Naive thymus-derived CD8-positive, alpha-beta T cell (primary cell): ENCODE data around the gene SFT2D1. TPM values are rescaled to one million over a fixed set of nuclear protein-coding genes. Genes with fewer than 3 reads are reported as not detected.

Experiments
- ATAC-seq, 2 donors: fragments of 150-1000 bp; cut with Tn5 transposase in 1 of 2; sonication (Bioruptor Pico), chemical (Tn5 transposase) in 1 of 2; 1 replicate in 1 of 2; 2 replicates in 1 of 2; pipeline ENCODE4 v1.10.0; 2021; ENCODE audit warnings: mild to moderate bottlenecking in 2 of 2, moderate library complexity in 2 of 2
- POLR2A ChIA-PET: fragments of 350-600 bp; sonication (Branson Sonifier 250); formaldehyde crosslinking; loops from one replicate; lab custom pipeline; 2021; ENCODE audit warnings: antibody characterized with exemption; lab: Charles Lee
- DNase-seq, 10 donors: peaks; one replicate each; pipeline versions ENCODE4 v3.0.0 to v3.0.0-alpha.2; 2020 to 2022
- H3K27ac Mint-ChIP-seq, 10 donors: one replicate each; pipeline ENCODE4 v1.8.0; 2020 to 2022; ENCODE audit warnings: mild to moderate bottlenecking in 10 of 10, mixed read lengths in 10 of 10, moderate library complexity in 4 of 10, inconsistent platforms in 1 of 10
- H3K27me3 Mint-ChIP-seq, 5 donors: one replicate each; pipeline ENCODE4 v1.8.0; 2021 to 2022; ENCODE audit warnings: mixed read lengths in 5 of 5
- H3K36me3 Mint-ChIP-seq, 3 donors: one replicate each; pipeline ENCODE4 v1.8.0; 2020 to 2022; ENCODE audit warnings: mixed read lengths in 3 of 3, mild to moderate bottlenecking in 2 of 3, inconsistent platforms in 1 of 3
- H3K4me1 Mint-ChIP-seq, 4 donors: one replicate each; pipeline ENCODE4 v1.8.0; 2021 to 2022; ENCODE audit warnings: mixed read lengths in 4 of 4
- H3K4me3 Mint-ChIP-seq, 10 donors: one replicate each; pipeline ENCODE4 v1.8.0; 2020 to 2022; ENCODE audit warnings: mild to moderate bottlenecking in 10 of 10, mixed read lengths in 10 of 10, moderate library complexity in 6 of 10, inconsistent platforms in 1 of 10
- H3K9me3 Mint-ChIP-seq, 9 donors: one replicate each; pipeline ENCODE4 v1.8.0; 2020 to 2022; ENCODE audit warnings: mixed read lengths in 9 of 9, mild to moderate bottlenecking in 3 of 9, inconsistent platforms in 1 of 9, moderate library complexity in 1 of 9
- polyA plus RNA-seq, 3 donors: library from polyadenylated mRNA; unstranded; fragments of 300-500 nt; fragmentation: Illumina TruSeq; gene quantifications; one replicate each; pipeline ENCODE4 v1.2.3, GENCODE V29; 2021
- total RNA-seq, 8 experiments: library from RNA in 2 of 8; stranded (reverse) in 2 of 8; gene quantifications; one replicate each; pipeline ENCODE4 v1.2.3 and lab custom pipeline; 2021 to 2026

SFT2D1 gene
- total and polyA plus RNA-seq, 5 experiments from 2014 or later: 28.5 to 58.1 (median 44.2) TPM

GRCh38 chr6:166344240-166344639 is 1.9 kb upstream of the SFT2D1 start:
- H3K4me3 Mint-ChIP-seq: no peak overlapping the region
- H3K9me3 Mint-ChIP-seq: peaks cover 0 to 12% (median 2%) of the 10 kb centered on the region in 9 donors
- H3K36me3 Mint-ChIP-seq: peaks cover 0 to 10% (median 0%) of the 10 kb centered on the region in 3 donors
- ATAC-seq: no peak
- H3K4me1 Mint-ChIP-seq: peaks cover 3 to 17% (median 7%) of the 10 kb centered on the region in 4 donors
- POLR2A ChIA-PET: no interaction called here
- no peak overlapping the region for H3K27ac Mint-ChIP-seq
- DNase-seq: no peak
- no peaks in the 10 kb centered on the region for H3K27me3 Mint-ChIP-seq

- Mint-ChIP-seq H3K9me3 (peaks cover 0 to 4% (median 0%) of the 10 kb centered on the region in 9 donors), H3K36me3 (peaks cover 0 to 5% (median 3%) of the 10 kb centered on the region in 3 donors), H3K4me3 (peak overlapping the region; percentile 80 to 97 (median 92)), H3K4me1 (peaks cover 3 to 17% (median 9%) of the 10 kb centered on the region in 4 donors), H3K27me3 (no peaks in the 10 kb centered on the region), H3K27ac (peak overlapping the region in 9 of 10 donors; percentile 13 to 97 (median 61))
- DNase-seq (no peak), ATAC-seq (no peak)
- POLR2A ChIA-PET: interaction anchor here (1.0 to 2.0 kb wide), 2 partner anchors 38 to 145 kb away, joined by 4 to 5 read pairs; no protein-coding TSS in a partner anchor
Measured at GRCh38 chr6:166343150-166343487, 774 bp upstream of the SFT2D1 start.

DNA sequence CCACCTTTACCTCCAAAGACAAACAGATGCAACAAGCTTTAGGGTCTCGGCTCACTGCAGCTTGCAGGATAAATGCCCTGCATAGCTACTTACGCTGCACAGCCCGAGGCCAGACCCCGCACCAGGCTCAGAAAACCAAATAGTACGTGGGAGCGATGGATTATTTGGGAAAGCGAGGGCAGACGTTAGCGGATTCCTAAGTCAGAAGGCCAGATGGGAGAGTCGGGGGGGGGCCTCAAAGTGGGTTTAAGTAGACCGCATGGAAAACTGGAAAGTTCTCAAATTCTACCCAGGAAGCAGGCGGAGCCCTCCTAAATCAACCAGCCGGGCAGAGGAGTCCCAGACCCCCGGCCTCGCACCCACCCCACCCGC is 382 bp downstream of the SFT2D1 start:
- Mint-ChIP-seq H3K4me1 (peaks cover 3 to 17% (median 14%) of the 10 kb centered on the region in 4 donors), H3K27me3 (no peaks in the 10 kb centered on the region), H3K27ac (peak overlapping the region; percentile 67 to 97 (median 91)), H3K9me3 (no peaks in the 10 kb centered on the region), H3K4me3 (peak overlapping the region; percentile 80 to 97 (median 92)), H3K36me3 (peaks cover 0 to 17% (median 6%) of the 10 kb centered on the region in 3 donors)
- DNase-seq (peak in 1 of 10 donors; percentile 35), ATAC-seq (peak; percentile 53 to 55)
- POLR2A ChIA-PET: interaction anchor here (0.6 to 2.0 kb wide), 7 partner anchors 11 to 285 kb away, joined by 3 to 4 read pairs (median 4); partner anchors contain the start of gene RPS6KA2

DNA sequence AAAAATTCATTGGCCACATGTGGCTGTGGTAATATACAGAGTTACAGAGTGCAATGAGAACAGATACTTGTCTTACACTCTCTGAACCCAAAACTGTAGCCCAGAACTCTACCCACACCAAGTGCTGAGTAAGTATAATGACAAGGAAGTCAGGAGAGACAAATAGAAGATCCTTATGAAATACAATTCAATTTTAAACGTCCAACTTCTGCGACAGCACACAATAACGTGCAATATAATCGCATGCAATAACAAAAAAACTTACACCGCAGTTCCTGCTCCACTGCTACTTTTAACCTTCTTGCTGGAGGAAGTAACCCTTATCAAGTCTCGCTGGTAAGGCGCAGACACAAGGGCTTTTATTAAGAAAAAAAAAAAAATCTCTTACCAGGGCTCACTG is 881 bp downstream of the SFT2D1 start:
- H3K4me3 Mint-ChIP-seq: peak overlapping the region; percentile 80 to 97 (median 92)
- no peaks in the 10 kb centered on the region for H3K9me3 Mint-ChIP-seq
- POLR2A ChIA-PET: interaction anchor here (0.6 to 2.0 kb wide), 8 partner anchors 11 to 286 kb away, joined by 3 to 4 read pairs (median 4); partner anchors contain the start of gene RPS6KA2
- H3K27me3 Mint-ChIP-seq: no peaks in the 10 kb centered on the region
- H3K4me1 Mint-ChIP-seq: peaks cover 3 to 17% (median 14%) of the 10 kb centered on the region in 4 donors
- H3K36me3 Mint-ChIP-seq: peaks cover 0 to 22% (median 10%) of the 10 kb centered on the region in 3 donors
- peak overlapping the region; percentile 67 to 97 (median 91) for H3K27ac Mint-ChIP-seq
- peak; percentile 50 to 66 for ATAC-seq
- peak in 5 of 10 donors; percentile 7 to 60 (median 44) for DNase-seq

GRCh38 chr6:166338854-166339253 is 3.5 kb downstream of the SFT2D1 start:
- no peak for ATAC-seq
- POLR2A ChIA-PET: no interaction called here

DNA sequence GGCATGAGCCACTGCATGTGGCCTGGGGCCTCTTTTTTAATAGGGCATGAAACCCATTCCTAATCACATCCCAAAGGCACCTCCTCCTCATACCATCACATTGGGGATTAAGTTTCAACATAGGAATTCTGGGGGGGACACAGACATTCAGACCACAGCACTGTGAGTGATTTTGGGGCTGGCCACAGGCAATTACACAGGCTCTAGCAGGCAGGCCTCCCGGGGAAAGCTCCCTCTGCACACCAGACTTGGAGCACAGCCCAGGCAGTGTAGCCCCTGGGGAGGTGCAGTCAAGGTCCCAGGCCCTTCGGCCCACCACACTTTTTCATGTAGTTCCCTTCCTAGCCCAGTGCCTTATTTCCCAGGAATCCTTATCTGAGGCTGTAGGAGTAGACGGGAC is 5.5 kb downstream of the SFT2D1 start:
- Mint-ChIP-seq H3K9me3 (no peaks in the 10 kb centered on the region), H3K27me3 (no peaks in the 10 kb centered on the region), H3K27ac (no peak overlapping the region), H3K36me3 (peaks cover 11 to 51% (median 25%) of the 10 kb centered on the region in 3 donors), H3K4me1 (peaks cover 6 to 51% (median 39%) of the 10 kb centered on the region in 4 donors), H3K4me3 (no peak overlapping the region)
- ATAC-seq (no peak), DNase-seq (no peak)
- POLR2A ChIA-PET: no interaction called here

More at GRCh38 chr6:166338854-166339253, 3.5 kb downstream of the SFT2D1 start:
- H3K4me1 Mint-ChIP-seq: peaks cover 15 to 34% (median 24%) of the 10 kb centered on the region in 4 donors
- no peaks in the 10 kb centered on the region for H3K27me3 Mint-ChIP-seq
- H3K36me3 Mint-ChIP-seq: peaks cover 11 to 42% (median 25%) of the 10 kb centered on the region in 3 donors
- no peaks in the 10 kb centered on the region for H3K9me3 Mint-ChIP-seq
- no peak overlapping the region for H3K4me3 Mint-ChIP-seq
- DNase-seq: no peak
- no peak overlapping the region for H3K27ac Mint-ChIP-seq

DNA sequence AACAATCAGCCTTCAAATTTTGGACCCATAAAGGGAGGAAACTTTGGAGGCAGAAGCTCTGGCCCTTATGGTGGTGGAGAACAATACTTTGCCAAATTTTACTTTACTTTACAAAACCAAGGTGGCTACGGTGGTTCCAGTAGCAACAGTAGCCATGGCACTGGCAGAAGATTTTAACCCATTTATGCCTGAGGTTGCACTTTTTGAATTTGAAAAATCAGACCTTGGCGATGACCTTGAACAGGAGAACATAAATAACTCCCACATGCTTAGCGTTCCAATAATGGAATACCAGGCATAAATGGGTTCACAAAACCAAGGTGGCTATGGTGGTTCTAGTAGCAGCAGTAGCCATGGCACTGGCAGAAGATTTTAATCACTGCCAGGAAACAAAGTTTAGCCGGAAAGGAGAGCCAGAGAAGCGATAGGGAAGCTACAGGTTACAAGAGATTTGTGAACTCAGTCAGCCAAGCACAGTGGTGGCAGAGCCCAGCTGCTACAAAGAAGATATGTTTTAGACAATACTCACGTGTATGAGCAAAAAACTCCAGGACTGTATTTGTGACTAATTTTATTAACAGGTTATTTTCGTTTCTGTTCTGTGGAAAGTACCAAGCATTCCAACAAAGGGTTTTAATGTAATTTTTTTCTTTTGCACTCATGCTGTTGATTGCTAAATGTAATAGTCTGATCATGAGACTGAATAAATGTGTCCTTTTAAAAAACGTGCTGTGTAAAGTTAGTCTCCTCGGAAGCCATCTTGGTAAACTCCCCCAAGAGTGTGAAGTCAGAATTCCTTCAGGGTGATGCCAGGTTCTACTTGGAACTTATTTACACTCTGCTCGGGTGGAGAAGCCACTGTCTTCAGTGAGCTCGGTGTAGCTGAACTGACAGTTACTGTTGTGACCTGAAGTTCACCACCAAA is 6.7 kb downstream of the SFT2D1 start:
- Mint-ChIP-seq H3K4me3 (peak overlapping the region in 2 of 10 donors; percentile 31 to 58), H3K27me3 (no peaks in the 10 kb centered on the region), H3K9me3 (no peaks in the 10 kb centered on the region), H3K4me1 (peaks cover 5 to 51% (median 39%) of the 10 kb centered on the region in 4 donors), H3K27ac (no peak overlapping the region), H3K36me3 (peaks cover 11 to 54% (median 25%) of the 10 kb centered on the region in 3 donors)
- ATAC-seq (no peak), DNase-seq (no peak)
- POLR2A ChIA-PET: no interaction called here

GRCh38 chr6:166334878-166335277 is 7.5 kb downstream of the SFT2D1 start:
- DNase-seq: no peak
- no peaks in the 10 kb centered on the region for H3K9me3 Mint-ChIP-seq
- POLR2A ChIA-PET: no interaction called here
- H3K27ac Mint-ChIP-seq: peak overlapping the region in 2 of 10 donors; percentile 1 to 14
- no peaks in the 10 kb centered on the region for H3K27me3 Mint-ChIP-seq
- H3K4me1 Mint-ChIP-seq: peaks cover 5 to 52% (median 39%) of the 10 kb centered on the region in 4 donors
- peaks cover 11 to 54% (median 25%) of the 10 kb centered on the region in 3 donors for H3K36me3 Mint-ChIP-seq
- ATAC-seq: no peak
- H3K4me3 Mint-ChIP-seq: peak overlapping the region in 8 of 10 donors; percentile 15 to 79 (median 56)

DNA sequence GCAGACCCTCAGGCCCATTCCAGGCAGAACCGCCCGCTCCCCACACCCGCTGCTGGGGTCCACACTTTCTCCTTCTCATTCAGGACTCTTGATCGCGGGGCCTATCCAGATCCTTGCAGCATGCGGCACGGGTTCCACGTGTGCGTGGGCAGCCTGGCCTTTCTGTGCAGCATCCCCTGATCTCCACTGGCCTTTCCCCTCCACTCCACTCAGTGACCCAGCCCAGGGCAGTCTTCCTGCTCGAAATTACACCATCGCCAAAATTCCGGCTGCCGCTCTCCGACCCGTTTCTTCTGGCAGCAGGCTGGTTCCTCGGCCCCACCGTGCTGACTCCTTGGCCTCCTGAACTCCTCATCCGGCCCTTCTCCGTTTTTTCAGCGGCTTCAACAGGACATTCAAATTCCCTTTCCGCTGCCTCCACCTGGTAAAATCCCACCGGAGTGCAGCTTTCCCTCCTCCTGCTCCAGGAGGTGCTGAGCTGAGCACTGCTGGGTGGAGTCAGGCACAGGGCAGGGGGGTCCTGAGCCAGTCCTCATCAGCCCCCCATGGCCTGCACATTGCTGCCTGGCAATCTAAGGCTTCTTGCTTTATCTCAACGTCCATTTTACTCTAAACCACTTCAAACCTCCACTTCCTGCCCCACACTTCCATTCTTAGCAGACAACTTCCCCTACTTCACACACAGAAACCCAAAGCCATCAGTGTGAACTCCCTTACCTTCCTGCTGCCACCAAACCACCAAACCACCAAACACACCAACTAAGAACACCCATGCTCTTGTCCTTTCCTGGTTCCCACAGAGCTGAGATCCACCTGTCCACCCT is 9.0 kb downstream of the SFT2D1 start:
- Mint-ChIP-seq H3K4me3 (peak overlapping the region; percentile 38 to 81 (median 71)), H3K27me3 (no peaks in the 10 kb centered on the region), H3K36me3 (peaks cover 11 to 63% (median 25%) of the 10 kb centered on the region in 3 donors), H3K27ac (peak overlapping the region in 9 of 10 donors; percentile 3 to 64 (median 38)), H3K9me3 (no peaks in the 10 kb centered on the region), H3K4me1 (peaks cover 13 to 60% (median 38%) of the 10 kb centered on the region in 4 donors)
- ATAC-seq (peak; percentile 83 to 94), DNase-seq (peak in 6 of 10 donors; percentile 9 to 65 (median 42))
- POLR2A ChIA-PET: no interaction called here

GRCh38 chr6:166331503-166332415 is 10.6 kb downstream of the SFT2D1 start:
- no peaks in the 10 kb centered on the region for H3K9me3 Mint-ChIP-seq
- peak overlapping the region in 2 of 10 donors; percentile 6 to 88 for H3K27ac Mint-ChIP-seq
- DNase-seq: no peak
- no peaks in the 10 kb centered on the region for H3K27me3 Mint-ChIP-seq
- H3K4me1 Mint-ChIP-seq: peaks cover 17 to 64% (median 31%) of the 10 kb centered on the region in 4 donors
- H3K4me3 Mint-ChIP-seq: peak overlapping the region in 2 of 10 donors; percentile 59 to 70
- POLR2A ChIA-PET: no interaction called here
- ATAC-seq: no peak
- peaks cover 11 to 59% (median 21%) of the 10 kb centered on the region in 3 donors for H3K36me3 Mint-ChIP-seq

- no peak for DNase-seq
- Mint-ChIP-seq H3K36me3 (peaks cover 10 to 58% (median 11%) of the 10 kb centered on the region in 3 donors), H3K4me3 (no peak overlapping the region), H3K4me1 (peaks cover 23 to 59% (median 34%) of the 10 kb centered on the region in 4 donors), H3K27ac (peak overlapping the region in 1 of 10 donors; percentile 11), H3K9me3 (no peaks in the 10 kb centered on the region), H3K27me3 (no peaks in the 10 kb centered on the region)
- ATAC-seq: no peak
- POLR2A ChIA-PET: no interaction called here
Measured at GRCh38 chr6:166330612-166331011, 11.7 kb downstream of the SFT2D1 start.
